Measurements from ENCODE around the gene C13orf46. TPM values are rescaled to one million over a fixed set of nuclear protein-coding genes. Genes with fewer than 3 reads are reported as not detected.

C13orf46 gene
- polyA plus RNA-seq, 2 of the 4 experiments (the other 2 are of a cell fraction), result 0.05 to 0.13 TPM

DNA sequence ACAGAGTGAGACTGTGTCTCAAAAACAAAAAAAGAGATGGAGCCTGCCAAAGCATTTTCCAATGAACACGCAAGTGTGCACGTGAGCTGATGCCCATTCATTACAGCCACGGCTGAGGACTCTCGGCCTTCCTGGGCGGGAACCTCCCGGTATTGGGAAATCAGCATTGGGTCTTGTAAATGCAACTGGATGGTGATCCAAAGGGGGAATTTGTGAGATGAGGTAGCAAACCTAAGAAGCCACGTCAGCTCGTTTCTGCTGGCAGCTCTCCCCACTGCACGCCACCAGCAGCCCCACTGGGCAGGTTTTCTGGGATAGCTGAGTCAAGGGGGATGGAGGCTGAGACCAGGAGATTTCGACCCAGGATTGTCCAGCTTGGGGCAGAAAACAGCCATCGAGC, 11.5 kb downstream of the C13orf46 start:
- ATAC-seq (no peak), DNase-seq (ENCODE audit: low read depth in 1 of 2, low spot score in 1 of 2) (no peak), FAIRE-seq (no peak)
- 80% methylated on average over 8 of the region's 11 CpGs for WGBS (ENCODE audit: missing lambda C conversion rate)
- Histone ChIP-seq H3K9me3 (0 out of 3 replicates have a peak, but pooled peaks cover 3% of the 10 kb centered on the region), H3K27ac (no peak overlapping the region), H3K4me3 (no peak overlapping the region), H3K4me2 (no peak overlapping the region), H3K4me1 (no peaks in the 10 kb centered on the region)
- no peak for TF ChIP-seq NPAS2 (CRISPR knock-in tag; IDR thresholded peaks at IDR 0.05; ENCODE audit: borderline replicate concordance)
- TF ChIP-seq, protein P1, sequence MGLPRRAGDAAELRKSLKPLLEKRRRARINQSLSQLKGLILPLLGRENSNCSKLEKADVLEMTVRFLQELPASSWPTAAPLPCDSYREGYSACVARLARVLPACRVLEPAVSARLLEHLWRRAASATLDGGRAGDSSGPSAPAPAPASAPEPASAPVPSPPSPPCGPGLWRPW (IDR thresholded peaks at IDR 0.05), result no peak
- TF ChIP-seq ZSCAN20 (CRISPR knock-in tag; IDR thresholded peaks at IDR 0.05), result no peak
- TF ChIP-seq HOXB13 (CRISPR knock-in tag; IDR thresholded peaks at IDR 0.05; ENCODE audit: low read depth), result no peak
- no peak for TF ChIP-seq RCOR1 (IDR thresholded peaks at IDR 0.05; ENCODE audit: low read depth, low read length)
- TF ChIP-seq ZNF302 (CRISPR knock-in tag; IDR thresholded peaks at IDR 0.05), result no peak
- TF ChIP-seq MAZ (IDR thresholded peaks at IDR 0.05; ENCODE audit: borderline replicate concordance, low read depth, low read length), result no peak
- TF ChIP-seq TP53 (CRISPR knock-in tag; IDR thresholded peaks at IDR 0.05), result no peak
- no peak for TF ChIP-seq RAD21 (conservative IDR thresholded peaks at IDR 0.05 in 1 of 2, IDR thresholded peaks at IDR 0.05 in 1 of 2)
- TF ChIP-seq HOXB5 (CRISPR knock-in tag; IDR thresholded peaks at IDR 0.05), result no peak
- TF ChIP-seq, protein P2, sequence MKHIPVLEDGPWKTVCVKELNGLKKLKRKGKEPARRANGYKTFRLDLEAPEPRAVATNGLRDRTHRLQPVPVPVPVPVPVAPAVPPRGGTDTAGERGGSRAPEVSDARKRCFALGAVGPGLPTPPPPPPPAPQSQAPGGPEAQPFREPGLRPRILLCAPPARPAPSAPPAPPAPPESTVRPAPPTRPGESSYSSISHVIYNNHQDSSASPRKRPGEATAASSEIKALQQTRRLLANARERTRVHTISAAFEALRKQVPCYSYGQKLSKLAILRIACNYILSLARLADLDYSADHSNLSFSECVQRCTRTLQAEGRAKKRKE (CRISPR knock-in tag; IDR thresholded peaks at IDR 0.05; ENCODE audit: low read depth), result no peak
- no peak for TF ChIP-seq NR3C1 (IDR thresholded peaks at IDR 0.05)
- TF ChIP-seq CBX2 (IDR thresholded peaks at IDR 0.05; ENCODE audit: borderline replicate concordance, low read depth), result no peak
- TF ChIP-seq, protein P3, sequence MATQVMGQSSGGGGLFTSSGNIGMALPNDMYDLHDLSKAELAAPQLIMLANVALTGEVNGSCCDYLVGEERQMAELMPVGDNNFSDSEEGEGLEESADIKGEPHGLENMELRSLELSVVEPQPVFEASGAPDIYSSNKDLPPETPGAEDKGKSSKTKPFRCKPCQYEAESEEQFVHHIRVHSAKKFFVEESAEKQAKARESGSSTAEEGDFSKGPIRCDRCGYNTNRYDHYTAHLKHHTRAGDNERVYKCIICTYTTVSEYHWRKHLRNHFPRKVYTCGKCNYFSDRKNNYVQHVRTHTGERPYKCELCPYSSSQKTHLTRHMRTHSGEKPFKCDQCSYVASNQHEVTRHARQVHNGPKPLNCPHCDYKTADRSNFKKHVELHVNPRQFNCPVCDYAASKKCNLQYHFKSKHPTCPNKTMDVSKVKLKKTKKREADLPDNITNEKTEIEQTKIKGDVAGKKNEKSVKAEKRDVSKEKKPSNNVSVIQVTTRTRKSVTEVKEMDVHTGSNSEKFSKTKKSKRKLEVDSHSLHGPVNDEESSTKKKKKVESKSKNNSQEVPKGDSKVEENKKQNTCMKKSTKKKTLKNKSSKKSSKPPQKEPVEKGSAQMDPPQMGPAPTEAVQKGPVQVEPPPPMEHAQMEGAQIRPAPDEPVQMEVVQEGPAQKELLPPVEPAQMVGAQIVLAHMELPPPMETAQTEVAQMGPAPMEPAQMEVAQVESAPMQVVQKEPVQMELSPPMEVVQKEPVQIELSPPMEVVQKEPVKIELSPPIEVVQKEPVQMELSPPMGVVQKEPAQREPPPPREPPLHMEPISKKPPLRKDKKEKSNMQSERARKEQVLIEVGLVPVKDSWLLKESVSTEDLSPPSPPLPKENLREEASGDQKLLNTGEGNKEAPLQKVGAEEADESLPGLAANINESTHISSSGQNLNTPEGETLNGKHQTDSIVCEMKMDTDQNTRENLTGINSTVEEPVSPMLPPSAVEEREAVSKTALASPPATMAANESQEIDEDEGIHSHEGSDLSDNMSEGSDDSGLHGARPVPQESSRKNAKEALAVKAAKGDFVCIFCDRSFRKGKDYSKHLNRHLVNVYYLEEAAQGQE (IDR thresholded peaks at IDR 0.05), result no peak
- TF ChIP-seq PHF8 (IDR thresholded peaks at IDR 0.05; ENCODE audit: borderline replicate concordance, low read depth), result no peak
- ChIA-PET CTCF (no interaction called here), POLR2A (no interaction called here)

DNA sequence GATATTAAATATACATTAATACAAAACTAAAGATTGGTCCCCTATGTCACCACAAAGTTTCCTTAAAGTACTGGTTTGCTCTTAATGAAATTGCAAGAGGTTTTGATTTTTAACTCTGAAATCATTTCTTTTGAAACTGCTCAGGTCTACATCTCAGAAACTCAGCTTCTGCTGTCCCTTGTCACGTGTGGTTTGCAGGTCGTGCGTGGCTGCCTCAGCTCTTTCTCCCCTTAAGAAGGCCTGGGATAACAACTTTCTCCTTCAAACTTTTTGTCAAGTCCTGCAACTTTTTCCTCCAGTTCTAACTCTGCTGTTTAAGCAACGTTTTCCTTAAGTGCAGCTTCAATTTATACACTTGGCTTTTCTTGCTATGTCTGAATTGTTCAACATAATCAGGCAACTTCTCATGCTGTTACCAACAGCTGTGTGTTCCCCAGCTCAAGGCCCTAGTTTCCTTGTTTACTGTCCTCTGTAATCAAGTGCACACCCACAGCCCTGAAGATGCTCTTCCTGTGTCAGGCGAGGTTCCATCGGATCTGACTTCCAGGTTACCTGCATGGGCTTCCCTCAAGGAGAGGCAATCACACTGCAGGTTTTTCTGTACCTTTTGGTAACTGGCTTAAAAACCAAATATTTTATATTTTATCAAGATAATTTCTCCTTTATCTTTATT, 13.5 kb downstream of the C13orf46 start:
- no peak for DNase-seq (ENCODE audit: low read depth in 1 of 2, low spot score in 1 of 2)
- TF ChIP-seq HOXB13 (CRISPR knock-in tag; IDR thresholded peaks at IDR 0.05; ENCODE audit: low read depth) (no peak), POLR2A (IDR thresholded peaks at IDR 0.05; ENCODE audit: low read length) (no peak)
- TF ChIP-seq, protein P4, sequence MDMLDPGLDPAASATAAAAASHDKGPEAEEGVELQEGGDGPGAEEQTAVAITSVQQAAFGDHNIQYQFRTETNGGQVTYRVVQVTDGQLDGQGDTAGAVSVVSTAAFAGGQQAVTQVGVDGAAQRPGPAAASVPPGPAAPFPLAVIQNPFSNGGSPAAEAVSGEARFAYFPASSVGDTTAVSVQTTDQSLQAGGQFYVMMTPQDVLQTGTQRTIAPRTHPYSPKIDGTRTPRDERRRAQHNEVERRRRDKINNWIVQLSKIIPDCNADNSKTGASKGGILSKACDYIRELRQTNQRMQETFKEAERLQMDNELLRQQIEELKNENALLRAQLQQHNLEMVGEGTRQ (IDR thresholded peaks at IDR 0.05), result no peak
- TF ChIP-seq, protein P5, sequence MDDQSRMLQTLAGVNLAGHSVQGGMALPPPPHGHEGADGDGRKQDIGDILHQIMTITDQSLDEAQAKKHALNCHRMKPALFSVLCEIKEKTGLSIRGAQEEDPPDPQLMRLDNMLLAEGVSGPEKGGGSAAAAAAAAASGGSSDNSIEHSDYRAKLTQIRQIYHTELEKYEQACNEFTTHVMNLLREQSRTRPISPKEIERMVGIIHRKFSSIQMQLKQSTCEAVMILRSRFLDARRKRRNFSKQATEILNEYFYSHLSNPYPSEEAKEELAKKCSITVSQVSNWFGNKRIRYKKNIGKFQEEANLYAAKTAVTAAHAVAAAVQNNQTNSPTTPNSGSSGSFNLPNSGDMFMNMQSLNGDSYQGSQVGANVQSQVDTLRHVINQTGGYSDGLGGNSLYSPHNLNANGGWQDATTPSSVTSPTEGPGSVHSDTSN (IDR thresholded peaks at IDR 0.05), result no peak
- Histone ChIP-seq H3K4me3 (no peak overlapping the region), H3K27ac (no peak overlapping the region), H3K4me1 (no peaks in the 10 kb centered on the region), H3K9me3 (0 out of 3 replicates have a peak, but pooled peaks cover 3% of the 10 kb centered on the region), H3K4me2 (no peak overlapping the region)
- POLR2A ChIA-PET, result no interaction called here
- no peak for FAIRE-seq
- CTCF ChIA-PET, result interaction anchor here (1.6 kb wide), 1 partner anchor 266 kb away, joined by 3 read pairs; no protein-coding TSS in a partner anchor
- no peak for ATAC-seq
- WGBS (ENCODE audit: missing lambda C conversion rate), result 28% methylated on average over 6 of the region's 6 CpGs
